Peyer's patch (tissue), 4 donors: ENCODE data around the gene RBM39.

Experiments
- POLR2A ChIP-seq, 2 donors: fragments of 450-650 bp; IDR thresholded peaks; one replicate each; pipeline ENCODE4 v1.5.1; 2017; ENCODE audit warnings: antibody characterized with exemption in 2 of 2, mild to moderate bottlenecking in 2 of 2, moderate library complexity in 2 of 2
- TF ChIP-seq, protein P1 (sequence below), 6 experiments: fragments of 450-650 bp in 4 of 6; fragments of 200-600 bp in 2 of 6; sonication (generic) in 1 of 6; IDR thresholded peaks; one replicate each; pipeline ENCODE4 v1.5.1; 2017 to 2019; ENCODE audit warnings: antibody characterized with exemption in 6 of 6, mild to moderate bottlenecking in 3 of 6, moderate library complexity in 1 of 6

DNA sequence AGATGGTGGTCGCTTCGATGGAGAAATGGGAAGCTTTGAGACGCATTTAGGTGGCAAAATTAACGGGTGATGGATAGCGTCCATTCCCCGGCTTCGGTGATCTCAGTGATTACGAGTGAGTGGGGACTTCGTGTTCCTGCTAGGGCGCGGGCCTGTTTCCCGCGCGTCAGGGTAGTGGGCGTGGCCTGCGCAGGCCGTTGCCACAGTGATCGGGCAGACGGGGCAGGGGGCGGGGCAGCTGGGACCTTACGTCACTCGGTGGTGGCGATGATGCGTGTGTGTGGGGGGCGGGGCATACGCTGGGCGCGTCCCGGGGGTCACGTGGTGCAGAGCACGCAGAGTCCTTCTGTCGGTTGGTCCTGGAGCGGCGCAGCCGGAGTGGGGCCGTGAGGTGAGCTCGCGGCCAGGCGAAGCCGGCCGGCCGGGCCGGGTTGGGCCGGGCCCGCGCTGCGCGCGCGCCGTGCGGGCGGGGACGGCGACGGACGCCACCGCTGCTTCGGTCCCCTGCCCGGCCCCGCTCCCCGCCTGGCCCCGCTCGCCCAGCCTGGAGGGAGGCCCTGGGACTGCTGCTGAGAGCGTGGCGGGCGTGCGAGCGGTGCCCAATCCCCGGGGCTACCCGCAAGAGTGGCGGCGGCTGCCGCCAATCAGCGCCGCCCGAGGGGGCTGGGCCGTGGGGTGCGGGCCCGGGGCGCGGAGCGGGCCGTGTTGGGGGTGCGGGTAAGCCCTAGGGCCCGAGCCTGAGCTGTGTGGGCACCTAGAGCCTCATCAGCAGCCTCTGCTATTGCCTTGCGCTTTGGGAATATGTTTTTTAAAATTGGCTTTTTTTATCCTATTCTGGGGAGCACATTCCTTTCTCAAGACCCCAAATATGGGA, 29.9 kb upstream of the RBM39 start, which contains the start of gene PHF20:
- TF ChIP-seq, protein P1, sequence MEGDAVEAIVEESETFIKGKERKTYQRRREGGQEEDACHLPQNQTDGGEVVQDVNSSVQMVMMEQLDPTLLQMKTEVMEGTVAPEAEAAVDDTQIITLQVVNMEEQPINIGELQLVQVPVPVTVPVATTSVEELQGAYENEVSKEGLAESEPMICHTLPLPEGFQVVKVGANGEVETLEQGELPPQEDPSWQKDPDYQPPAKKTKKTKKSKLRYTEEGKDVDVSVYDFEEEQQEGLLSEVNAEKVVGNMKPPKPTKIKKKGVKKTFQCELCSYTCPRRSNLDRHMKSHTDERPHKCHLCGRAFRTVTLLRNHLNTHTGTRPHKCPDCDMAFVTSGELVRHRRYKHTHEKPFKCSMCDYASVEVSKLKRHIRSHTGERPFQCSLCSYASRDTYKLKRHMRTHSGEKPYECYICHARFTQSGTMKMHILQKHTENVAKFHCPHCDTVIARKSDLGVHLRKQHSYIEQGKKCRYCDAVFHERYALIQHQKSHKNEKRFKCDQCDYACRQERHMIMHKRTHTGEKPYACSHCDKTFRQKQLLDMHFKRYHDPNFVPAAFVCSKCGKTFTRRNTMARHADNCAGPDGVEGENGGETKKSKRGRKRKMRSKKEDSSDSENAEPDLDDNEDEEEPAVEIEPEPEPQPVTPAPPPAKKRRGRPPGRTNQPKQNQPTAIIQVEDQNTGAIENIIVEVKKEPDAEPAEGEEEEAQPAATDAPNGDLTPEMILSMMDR (IDR thresholded peaks at IDR 0.05): peak in 4 of 6 experiments; percentile 10 to 58 (median 32)
- TF ChIP-seq POLR2A (IDR thresholded peaks at IDR 0.05): peak; percentile 59 to 86
